SH-SY5Y (cell line): Measurements from ENCODE around the gene CCDC102A.

Source experiments
- GATA2 ChIP-seq: IDR thresholded peaks from 2 replicates; pipeline ENCODE4 v1.6.1; 2011; ENCODE audit warnings: mild to moderate bottlenecking, low read depth, low read length
- GATA3 ChIP-seq: IDR thresholded peaks from 2 replicates; pipeline ENCODE4 v1.6.1; 2011; ENCODE audit warnings: low read depth, mild to moderate bottlenecking, low read length, moderate library complexity

DNA sequence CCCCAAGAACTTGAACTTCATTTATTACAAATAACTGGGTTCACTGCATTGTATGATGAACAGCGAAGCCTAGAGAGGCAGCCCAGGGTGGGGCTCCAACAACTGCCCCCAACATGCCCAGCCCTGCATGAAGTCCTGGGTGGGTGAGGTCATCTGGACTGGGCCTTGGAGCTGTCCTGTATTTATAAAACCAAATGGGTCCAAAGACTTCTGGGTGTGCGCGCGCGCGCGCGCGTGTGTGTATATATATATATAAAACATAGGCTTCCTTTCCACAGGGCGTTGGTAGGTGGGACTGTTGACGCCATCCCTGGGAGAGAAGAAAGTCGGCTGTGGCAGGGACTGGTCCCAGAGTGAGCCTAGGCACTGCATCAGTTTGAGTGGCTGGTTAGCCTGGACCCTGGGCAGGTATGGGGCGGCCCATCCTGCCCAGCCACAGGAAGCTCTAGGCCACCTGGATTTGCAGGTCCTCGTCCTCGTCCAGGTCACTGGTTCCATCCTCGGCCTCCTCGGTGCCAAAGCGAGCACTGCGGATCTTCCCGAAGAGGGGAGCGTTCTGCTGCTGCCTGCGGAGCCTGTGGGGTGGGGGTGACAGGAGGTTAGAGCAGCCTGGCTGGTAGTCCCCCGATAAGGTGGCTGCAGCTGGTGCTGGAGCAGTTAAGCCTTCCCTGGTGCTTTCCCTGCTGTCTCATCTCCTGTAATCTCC, 23.9 kb downstream of the CCDC102A start:
- TF ChIP-seq GATA2, result no peak
- TF ChIP-seq GATA3, result no peak
